Right atrium auricular region (tissue), 2 donors: ENCODE data around the gene IFNA2. TPM values are rescaled to one million over a fixed set of nuclear protein-coding genes. Genes with fewer than 3 reads are reported as not detected.
"Not testable (repeated sequence)": the region's sequence is repeated elsewhere in the genome, so short reads cannot be mapped to it uniquely, and the experiment has no call there.

Experiments
- DNase-seq: peaks from one replicate; pipeline ENCODE4 v3.0.0-alpha.2; 2019; ENCODE audit warnings: low spot score
- H3K27ac ChIP-seq, 2 donors: fragments of 200-600 bp; sonication (generic); 1 replicate in 1 of 2; 2 replicates in 1 of 2; pipeline ENCODE4 v1.5.1; 2016 to 2019
- H3K27me3 ChIP-seq, 2 donors: fragments of 200-600 bp; sonication (generic); one replicate each; pipeline versions ENCODE4 v1.5.1 to v1.6.0; 2017 to 2019
- H3K36me3 ChIP-seq: fragments of 200-600 bp; sonication (generic); one replicate; pipeline ENCODE4 v1.5.1; 2016
- H3K4me1 ChIP-seq, 2 donors: fragments of 200-600 bp; sonication (generic); one replicate each; pipeline versions ENCODE4 v1.5.1 to v1.6.0; 2017 to 2019
- H3K4me3 ChIP-seq, 2 donors: fragments of 200-600 bp; sonication (generic); 1 replicate in 1 of 2; 2 replicates in 1 of 2; pipeline ENCODE4 v1.5.1; 2017 to 2019; ENCODE audit warnings: mild to moderate bottlenecking in 1 of 2, moderate library complexity in 1 of 2
- H3K9me3 ChIP-seq, 2 donors: fragments of 200-600 bp; sonication (generic); one replicate each; pipeline ENCODE4 v1.5.1; 2019
- CTCF ChIP-seq, 2 donors: fragments of 200-600 bp; sonication (generic); IDR thresholded peaks; one replicate each; pipeline ENCODE4 v1.5.1; 2019; ENCODE audit warnings: antibody characterized with exemption in 2 of 2
- total RNA-seq, 2 donors: library from RNA; depleted of rRNA; stranded (reverse); fragments of >200 nt; gene quantifications; one replicate each; pipeline ENCODE4 v1.1.0, GENCODE V29; 2016

IFNA2 gene
- total RNA-seq, result not detected

GRCh38 chr9:21385131-21385670, at the start of gene IFNA2:
Gene IFNA2 (minus strand): TSS chr9:21385398. CDS start chr9:21385329, 69 bp downstream.
- no peaks in the 10 kb centered on the region for H3K4me1 ChIP-seq
- no peaks in the 10 kb centered on the region for H3K36me3 ChIP-seq
- H3K4me3 ChIP-seq, result no peak within 1 kb of the TSS
- no peak for TF ChIP-seq CTCF (IDR thresholded peaks at IDR 0.05)
- H3K27ac ChIP-seq, result no peak within 1 kb of the TSS
- no peaks in the 10 kb centered on the region for H3K9me3 ChIP-seq
- DNase-seq, result no peak
- H3K27me3 ChIP-seq, result no peaks in the 10 kb centered on the region

- not testable (repeated sequence) for H3K27me3 ChIP-seq
Observed at GRCh38 chr9:21435015-21435383, 49.8 kb upstream of the IFNA2 start.

GRCh38 chr9:21434202-21435014, 49.2 kb upstream of the IFNA2 start:
- no peaks in the 10 kb centered on the region for H3K36me3 ChIP-seq
- no peaks in the 10 kb centered on the region for H3K9me3 ChIP-seq
- no peak for DNase-seq
- TF ChIP-seq CTCF (IDR thresholded peaks at IDR 0.05), result peak in 1 of 2 donors; percentile 50
- no peaks in the 10 kb centered on the region for H3K4me1 ChIP-seq
- H3K4me3 ChIP-seq, result no peak overlapping the region
- no peaks in the 10 kb centered on the region for H3K27me3 ChIP-seq
- H3K27ac ChIP-seq, result no peak overlapping the region

More at GRCh38 chr9:21435015-21435383, 49.8 kb upstream of the IFNA2 start:
- H3K36me3 ChIP-seq, DNase-seq, H3K4me1 ChIP-seq, H3K9me3 ChIP-seq, H3K4me3 ChIP-seq, H3K27ac ChIP-seq: not testable (repeated sequence)

GRCh38 chr9:21432672-21433425, 47.7 kb upstream of the IFNA2 start:
- Histone ChIP-seq H3K9me3 (no peaks in the 10 kb centered on the region), H3K36me3 (no peaks in the 10 kb centered on the region), H3K27ac (no peak overlapping the region), H3K27me3 (no peaks in the 10 kb centered on the region), H3K4me3 (no peak overlapping the region), H3K4me1 (no peaks in the 10 kb centered on the region)
- no peak for TF ChIP-seq CTCF (IDR thresholded peaks at IDR 0.05)
- no peak for DNase-seq

- no peak for TF ChIP-seq CTCF (IDR thresholded peaks at IDR 0.05)
Observed at GRCh38 chr9:21429191-21429590, 44.0 kb upstream of the IFNA2 start.

GRCh38 chr9:21428235-21428634, 43.0 kb upstream of the IFNA2 start:
- Histone ChIP-seq H3K27ac (no peak overlapping the region), H3K4me3 (no peak overlapping the region), H3K36me3 (no peaks in the 10 kb centered on the region), H3K9me3 (no peaks in the 10 kb centered on the region), H3K27me3 (no peaks in the 10 kb centered on the region), H3K4me1 (no peaks in the 10 kb centered on the region)
- DNase-seq, result no peak
- TF ChIP-seq CTCF (IDR thresholded peaks at IDR 0.05), result no peak

More at GRCh38 chr9:21429191-21429590, 44.0 kb upstream of the IFNA2 start:
- Histone ChIP-seq H3K9me3 (no peaks in the 10 kb centered on the region), H3K4me1 (no peaks in the 10 kb centered on the region), H3K36me3 (no peaks in the 10 kb centered on the region), H3K27ac (no peak overlapping the region), H3K27me3 (no peaks in the 10 kb centered on the region), H3K4me3 (no peak overlapping the region)
- DNase-seq, result no peak
